GM10266 (cell line): ENCODE results near the gene CHID1.

Source experiments
- DNase-seq: peaks from one replicate; pipeline ENCODE4 v3.0.0; 2012; ENCODE audit errors: extremely low spot score
- TF ChIP-seq, protein P1 (sequence below): IDR thresholded peaks from 2 replicates; pipeline ENCODE4 v1.5.1; 2012; ENCODE audit warnings: mild to moderate bottlenecking, low read depth; ENCODE audit not compliant: control insufficient read depth, insufficient read depth; ENCODE audit errors: missing control alignments

Gene CHID1

DNA sequence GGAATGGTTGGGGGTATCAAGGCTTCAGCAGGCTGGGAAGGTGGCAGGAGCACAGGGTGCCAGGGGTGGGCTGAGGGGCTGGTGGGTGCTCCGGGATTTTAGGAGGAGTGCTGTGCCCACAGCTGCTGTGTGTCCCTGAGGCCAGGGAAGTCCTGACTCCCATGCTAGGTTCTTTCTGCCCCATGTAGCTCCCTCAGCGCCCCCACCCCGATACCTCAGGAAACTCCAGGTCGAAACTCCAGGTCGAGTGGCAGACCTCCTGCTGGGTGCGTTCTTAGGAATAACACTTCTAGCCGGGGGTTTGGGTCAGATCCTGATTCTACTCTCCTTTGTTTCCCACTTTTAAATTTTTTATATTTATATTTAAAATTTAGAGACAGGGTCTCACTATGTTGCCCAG lies 23.3 kb upstream of the CHID1 start:
- TF ChIP-seq, protein P1, sequence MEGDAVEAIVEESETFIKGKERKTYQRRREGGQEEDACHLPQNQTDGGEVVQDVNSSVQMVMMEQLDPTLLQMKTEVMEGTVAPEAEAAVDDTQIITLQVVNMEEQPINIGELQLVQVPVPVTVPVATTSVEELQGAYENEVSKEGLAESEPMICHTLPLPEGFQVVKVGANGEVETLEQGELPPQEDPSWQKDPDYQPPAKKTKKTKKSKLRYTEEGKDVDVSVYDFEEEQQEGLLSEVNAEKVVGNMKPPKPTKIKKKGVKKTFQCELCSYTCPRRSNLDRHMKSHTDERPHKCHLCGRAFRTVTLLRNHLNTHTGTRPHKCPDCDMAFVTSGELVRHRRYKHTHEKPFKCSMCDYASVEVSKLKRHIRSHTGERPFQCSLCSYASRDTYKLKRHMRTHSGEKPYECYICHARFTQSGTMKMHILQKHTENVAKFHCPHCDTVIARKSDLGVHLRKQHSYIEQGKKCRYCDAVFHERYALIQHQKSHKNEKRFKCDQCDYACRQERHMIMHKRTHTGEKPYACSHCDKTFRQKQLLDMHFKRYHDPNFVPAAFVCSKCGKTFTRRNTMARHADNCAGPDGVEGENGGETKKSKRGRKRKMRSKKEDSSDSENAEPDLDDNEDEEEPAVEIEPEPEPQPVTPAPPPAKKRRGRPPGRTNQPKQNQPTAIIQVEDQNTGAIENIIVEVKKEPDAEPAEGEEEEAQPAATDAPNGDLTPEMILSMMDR = no peak
- no peak for DNase-seq

DNA sequence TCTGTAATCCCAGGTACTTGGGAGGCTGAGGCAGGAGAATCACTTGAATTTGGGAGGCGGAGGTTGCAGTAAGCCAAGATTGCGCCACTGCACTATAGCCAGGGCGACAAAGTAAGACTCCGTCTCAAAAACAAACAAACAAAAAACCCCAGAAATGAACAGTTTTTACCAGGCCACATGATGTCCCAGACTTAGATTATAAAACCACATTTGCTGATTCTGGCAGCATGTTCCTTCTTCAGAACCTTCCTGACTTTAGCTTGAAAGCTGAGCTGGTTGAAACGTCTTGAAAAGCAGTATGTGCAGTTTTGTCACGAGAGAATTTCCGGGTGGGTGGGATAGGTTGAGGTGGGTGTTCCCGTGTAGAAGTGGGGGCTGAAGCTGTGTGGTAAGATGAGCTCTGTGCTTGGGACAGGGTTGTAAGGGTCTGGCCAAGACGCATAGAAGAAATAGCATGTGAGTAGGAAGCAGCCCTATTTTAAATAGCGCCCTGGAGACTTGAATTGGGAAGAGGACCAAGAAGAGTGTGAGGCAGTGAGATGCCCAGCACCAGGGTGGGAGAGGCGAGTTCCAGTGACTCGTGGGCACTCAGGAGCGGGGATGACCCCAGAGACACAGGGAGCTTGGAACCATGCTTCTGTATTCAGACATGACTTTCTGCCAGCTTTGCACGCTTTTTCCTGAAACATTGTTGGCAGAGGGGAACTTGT lies 22.7 kb upstream of the CHID1 start:
- TF ChIP-seq, protein P1 = no peak

GRCh38 chr11:932435-932834 lies 21.8 kb upstream of the CHID1 start:
- no peak for DNase-seq
- TF ChIP-seq, protein P1 = no peak

More for the DNA sequence above, 22.7 kb upstream of the CHID1 start:
- no peak for DNase-seq

DNA sequence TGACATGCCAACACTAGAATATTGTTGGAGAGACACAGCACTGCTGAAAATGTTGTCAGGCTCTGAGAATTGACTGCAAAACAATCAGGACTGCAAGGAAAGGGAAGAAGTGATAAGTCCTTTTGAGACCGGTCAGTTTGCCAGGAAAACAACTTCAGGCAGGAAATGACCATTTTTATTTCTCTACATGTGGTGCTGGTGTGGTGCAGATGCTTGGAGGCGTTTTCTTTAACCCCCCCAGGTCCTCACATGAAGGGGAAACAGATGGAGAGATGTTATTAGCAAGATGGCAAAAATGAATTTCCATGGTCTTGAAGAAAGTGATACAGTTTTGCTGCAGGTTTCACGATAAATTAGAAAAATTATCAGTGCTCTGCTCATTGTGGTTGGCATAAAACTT lies 20.8 kb upstream of the CHID1 start:
- TF ChIP-seq, protein P1 = no peak
- DNase-seq = no peak

DNA sequence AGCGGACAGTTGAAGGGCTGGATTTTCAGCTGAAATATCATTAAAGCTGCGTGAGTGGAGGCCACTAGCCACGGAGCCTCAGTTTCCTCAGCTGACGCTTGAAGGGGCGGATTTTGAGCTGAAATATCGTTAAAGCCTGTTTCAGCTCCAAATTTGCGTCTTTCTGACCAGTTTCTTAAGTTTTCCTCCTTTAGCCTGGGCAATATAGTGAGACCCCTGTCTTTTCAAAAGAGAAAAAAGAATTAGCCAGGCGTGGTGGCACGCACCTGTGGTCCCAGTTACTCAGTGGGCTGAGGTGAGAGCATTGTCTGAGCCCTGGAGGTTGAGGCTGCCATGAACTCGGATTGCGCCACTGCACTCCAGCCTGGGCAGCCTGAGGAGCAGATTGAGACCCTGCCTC lies 18.8 kb upstream of the CHID1 start:
- TF ChIP-seq, protein P1 = no peak
- no peak for DNase-seq

GRCh38 chr11:928786-929185 lies 18.2 kb upstream of the CHID1 start:
- TF ChIP-seq, protein P1 = no peak
- no peak for DNase-seq

DNA sequence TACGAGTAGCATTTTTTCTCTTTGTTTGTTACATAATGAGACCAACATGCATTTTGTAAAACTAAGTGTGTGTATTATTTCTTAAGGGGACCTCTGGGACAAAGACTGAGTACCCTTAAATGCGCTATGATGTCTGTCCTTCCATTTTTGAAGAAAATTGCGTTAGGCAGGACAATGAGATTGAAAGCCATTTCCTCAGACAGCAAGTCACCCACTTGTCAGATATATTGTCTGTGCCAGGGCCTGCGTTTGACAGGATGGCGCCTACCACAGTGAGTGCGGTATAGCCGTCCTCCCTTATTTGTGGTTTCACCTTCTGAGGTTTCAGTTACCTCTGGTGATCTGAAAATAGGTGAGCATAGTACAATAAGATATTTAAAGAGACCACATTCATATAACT lies 17.3 kb upstream of the CHID1 start:
- DNase-seq = no peak
- TF ChIP-seq, protein P1 = no peak
